HUES48 (cell line): ENCODE measurements around the gene TNIK.

ENCODE experiments used
- H3K27ac ChIP-seq: one replicate; pipeline ENCODE4 v1.7.0; 2013; ENCODE audit warnings: low read depth, low read length, inconsistent platforms
- H3K27me3 ChIP-seq: 2 replicates; pipeline ENCODE4 v1.6.1; 2013; ENCODE audit warnings: mild to moderate bottlenecking, low read length; ENCODE audit not compliant: control insufficient read depth, insufficient read depth
- H3K36me3 ChIP-seq: 2 replicates; pipeline ENCODE4 v1.6.1; 2013; ENCODE audit warnings: low read length; ENCODE audit not compliant: control insufficient read depth, insufficient read depth
- H3K4me1 ChIP-seq: 2 replicates; pipeline ENCODE4 v1.6.1; 2013; ENCODE audit warnings: mild to moderate bottlenecking, low read length; ENCODE audit not compliant: control insufficient read depth, insufficient read depth
- H3K4me3 ChIP-seq: 2 replicates; pipeline ENCODE4 v1.5.1; 2013; ENCODE audit warnings: mild to moderate bottlenecking, low read depth, low read length
- H3K9ac ChIP-seq: 2 replicates; pipeline ENCODE4 v1.6.1; 2013; ENCODE audit warnings: mild to moderate bottlenecking, low read depth, low read length, moderate library complexity
- H3K9me3 ChIP-seq: 2 replicates; pipeline ENCODE4 v1.6.1; 2013; ENCODE audit warnings: low read length; ENCODE audit not compliant: control insufficient read depth, insufficient read depth

The TNIK gene

GRCh38 chr3:171149526-171150116 is 310.6 kb downstream of the TNIK start:
- Histone ChIP-seq H3K9me3 (no peaks in the 10 kb centered on the region), H3K36me3 (no peaks in the 10 kb centered on the region), H3K27ac (no peak overlapping the region), H3K4me3 (no peak overlapping the region), H3K9ac (no peak overlapping the region), H3K27me3 (no peaks in the 10 kb centered on the region), H3K4me1 (no peaks in the 10 kb centered on the region)

GRCh38 chr3:171145798-171146197 is 314.4 kb downstream of the TNIK start:
- Histone ChIP-seq H3K27ac (no peak overlapping the region), H3K4me3 (no peak overlapping the region), H3K9ac (no peak overlapping the region), H3K36me3 (no peaks in the 10 kb centered on the region), H3K4me1 (no peaks in the 10 kb centered on the region), H3K27me3 (no peaks in the 10 kb centered on the region), H3K9me3 (no peaks in the 10 kb centered on the region)

- no peaks in the 10 kb centered on the region; the same call in 1 of the 2 replicates for H3K4me1 ChIP-seq
- H3K36me3 ChIP-seq: no peaks in the 10 kb centered on the region
- H3K27ac ChIP-seq: no peak overlapping the region
- H3K9me3 ChIP-seq: no peaks in the 10 kb centered on the region
- no peak overlapping the region for H3K4me3 ChIP-seq
- no peak overlapping the region for H3K9ac ChIP-seq
- H3K27me3 ChIP-seq: no peaks in the 10 kb centered on the region
These were observed 317.2 kb downstream of the TNIK start for GRCh38 chr3:171142985-171143384.

DNA sequence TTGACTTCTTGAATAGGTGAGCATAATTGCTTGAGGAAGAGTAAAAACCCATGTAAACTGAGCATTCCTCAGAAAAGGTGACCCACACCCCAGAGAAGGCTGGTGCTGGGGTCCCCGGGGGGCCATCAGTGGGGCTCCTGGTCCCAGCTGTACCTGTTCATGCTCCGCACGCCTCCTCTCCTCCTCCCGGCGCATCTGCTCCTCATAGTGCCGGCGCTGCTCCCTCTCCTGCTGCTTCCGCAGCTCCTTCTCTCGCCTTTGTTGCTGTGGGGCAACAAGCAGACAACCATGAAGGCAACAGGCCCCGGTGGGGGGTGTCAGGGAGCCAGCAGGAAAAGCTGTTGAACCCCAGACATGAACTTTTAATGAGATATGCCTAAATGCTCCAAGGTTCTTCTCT is 320.0 kb downstream of the TNIK start:
- Histone ChIP-seq H3K9ac (no peak overlapping the region), H3K4me3 (no peak overlapping the region), H3K36me3 (no peaks in the 10 kb centered on the region; the same call in 1 of the 2 replicates), H3K27ac (no peak overlapping the region), H3K9me3 (no peaks in the 10 kb centered on the region), H3K4me1 (no peaks in the 10 kb centered on the region; the same call in 1 of the 2 replicates), H3K27me3 (no peaks in the 10 kb centered on the region)

DNA sequence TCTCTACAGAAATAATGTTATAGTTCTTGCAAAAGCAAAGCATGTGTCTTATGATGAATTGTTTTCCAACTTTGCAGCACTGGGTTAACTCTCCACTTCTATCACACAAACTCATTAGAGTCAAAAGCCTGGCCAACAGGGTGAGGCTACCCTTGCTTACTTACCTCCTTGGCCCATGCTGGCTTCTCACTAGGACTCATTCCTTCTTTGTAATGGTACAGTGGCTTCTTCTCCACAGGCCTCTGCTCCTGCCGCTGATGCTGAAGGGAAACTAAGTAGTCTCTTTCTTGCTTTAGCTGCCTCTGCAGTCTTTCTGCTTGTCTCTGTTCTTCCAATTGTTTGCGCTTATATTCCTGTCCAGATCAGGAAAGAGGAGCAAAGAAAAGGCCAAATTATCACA is 322.2 kb downstream of the TNIK start:
- no peak overlapping the region for H3K27ac ChIP-seq
- no peaks in the 10 kb centered on the region; the same call in 1 of the 2 replicates for H3K36me3 ChIP-seq
- H3K27me3 ChIP-seq: no peaks in the 10 kb centered on the region
- no peak overlapping the region for H3K9ac ChIP-seq
- no peaks in the 10 kb centered on the region; the same call in 1 of the 2 replicates for H3K4me1 ChIP-seq
- H3K9me3 ChIP-seq: no peaks in the 10 kb centered on the region
- no peak overlapping the region for H3K4me3 ChIP-seq

DNA sequence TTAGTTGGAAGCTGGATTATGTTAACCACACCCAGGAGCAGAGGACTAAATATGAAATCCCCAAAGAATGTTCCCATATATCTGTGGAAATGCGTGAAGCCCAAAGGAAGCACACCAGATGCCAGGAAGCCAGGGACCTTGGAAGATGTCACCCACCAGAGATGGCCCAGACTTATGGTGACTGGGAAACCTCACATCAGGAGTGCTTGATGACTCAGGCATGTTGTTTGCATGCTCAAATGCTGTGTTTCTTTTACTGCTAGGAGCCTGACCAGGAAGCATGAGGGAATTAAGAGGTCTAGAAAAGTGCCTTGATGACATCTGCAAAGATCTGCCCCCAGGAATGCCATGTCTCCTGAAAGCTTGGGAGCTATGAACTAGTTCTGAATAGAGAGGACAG is 324.7 kb downstream of the TNIK start:
- no peaks in the 10 kb centered on the region for H3K27me3 ChIP-seq
- H3K4me3 ChIP-seq: no peak overlapping the region
- H3K36me3 ChIP-seq: no peaks in the 10 kb centered on the region; the same call in 1 of the 2 replicates
- no peak overlapping the region for H3K27ac ChIP-seq
- no peaks in the 10 kb centered on the region for H3K9me3 ChIP-seq
- no peak overlapping the region for H3K9ac ChIP-seq
- no peaks in the 10 kb centered on the region; the same call in 1 of the 2 replicates for H3K4me1 ChIP-seq

- no peak overlapping the region for H3K9ac ChIP-seq
- no peaks in the 10 kb centered on the region; the same call in 1 of the 2 replicates for H3K36me3 ChIP-seq
- H3K4me1 ChIP-seq: no peaks in the 10 kb centered on the region; the same call in 1 of the 2 replicates
- H3K27ac ChIP-seq: no peak overlapping the region
- H3K9me3 ChIP-seq: no peaks in the 10 kb centered on the region
- no peaks in the 10 kb centered on the region for H3K27me3 ChIP-seq
- no peak overlapping the region for H3K4me3 ChIP-seq
These were observed 326.2 kb downstream of the TNIK start for GRCh38 chr3:171133796-171134569.

DNA sequence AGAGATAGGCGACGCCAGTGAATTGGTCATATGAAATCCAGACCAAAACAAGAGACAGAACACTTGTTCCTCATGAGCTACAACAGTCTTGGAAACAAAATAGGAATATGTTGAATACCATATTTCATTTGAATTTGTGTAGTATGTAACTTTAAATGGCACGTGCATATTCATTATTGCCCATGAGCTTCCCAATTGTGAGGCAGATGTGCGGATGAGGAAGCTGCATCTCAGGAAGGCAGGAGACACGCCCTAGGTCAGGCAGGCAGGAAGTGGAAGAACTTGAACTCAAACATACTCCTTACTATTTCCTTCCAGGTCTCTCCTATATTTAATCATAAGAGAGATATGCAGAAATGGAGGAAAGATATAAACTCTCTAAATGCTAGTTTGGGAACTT is 326.9 kb downstream of the TNIK start:
- H3K4me1 ChIP-seq: no peaks in the 10 kb centered on the region; the same call in 1 of the 2 replicates
- no peaks in the 10 kb centered on the region for H3K27me3 ChIP-seq
- no peak overlapping the region for H3K4me3 ChIP-seq
- H3K9ac ChIP-seq: no peak overlapping the region
- no peaks in the 10 kb centered on the region; the same call in 1 of the 2 replicates for H3K36me3 ChIP-seq
- H3K27ac ChIP-seq: no peak overlapping the region
- no peaks in the 10 kb centered on the region for H3K9me3 ChIP-seq

DNA sequence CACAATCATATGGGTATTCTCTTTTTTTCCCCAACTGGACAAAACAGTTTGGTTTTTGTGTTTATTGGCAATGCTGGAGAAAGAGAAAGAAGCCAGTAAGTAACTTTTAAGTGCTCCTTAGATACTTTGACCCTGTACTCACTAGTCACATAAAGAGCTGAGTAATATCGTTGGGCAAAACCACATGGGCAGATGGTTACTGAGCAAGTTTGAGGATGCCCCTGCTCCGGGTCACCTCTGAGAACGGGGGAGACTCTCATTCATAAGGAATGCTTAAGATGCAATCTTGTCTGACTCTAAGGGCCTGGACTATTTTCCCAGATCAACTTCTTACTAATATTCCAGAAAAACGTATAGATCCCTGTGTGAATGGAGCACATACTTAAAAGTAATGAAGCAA is 327.3 kb downstream of the TNIK start:
- Histone ChIP-seq H3K4me3 (no peak overlapping the region), H3K9me3 (no peaks in the 10 kb centered on the region), H3K4me1 (no peaks in the 10 kb centered on the region), H3K27me3 (no peaks in the 10 kb centered on the region), H3K36me3 (no peaks in the 10 kb centered on the region; the same call in 1 of the 2 replicates), H3K27ac (no peak overlapping the region), H3K9ac (no peak overlapping the region)

- no peak overlapping the region for H3K27ac ChIP-seq
- H3K4me3 ChIP-seq: no peak overlapping the region
- no peaks in the 10 kb centered on the region for H3K9me3 ChIP-seq
- no peak overlapping the region for H3K9ac ChIP-seq
- H3K36me3 ChIP-seq: no peaks in the 10 kb centered on the region
- H3K4me1 ChIP-seq: no peaks in the 10 kb centered on the region
- no peaks in the 10 kb centered on the region for H3K27me3 ChIP-seq
These were observed 330.4 kb downstream of the TNIK start for GRCh38 chr3:171129827-171130226.

DNA sequence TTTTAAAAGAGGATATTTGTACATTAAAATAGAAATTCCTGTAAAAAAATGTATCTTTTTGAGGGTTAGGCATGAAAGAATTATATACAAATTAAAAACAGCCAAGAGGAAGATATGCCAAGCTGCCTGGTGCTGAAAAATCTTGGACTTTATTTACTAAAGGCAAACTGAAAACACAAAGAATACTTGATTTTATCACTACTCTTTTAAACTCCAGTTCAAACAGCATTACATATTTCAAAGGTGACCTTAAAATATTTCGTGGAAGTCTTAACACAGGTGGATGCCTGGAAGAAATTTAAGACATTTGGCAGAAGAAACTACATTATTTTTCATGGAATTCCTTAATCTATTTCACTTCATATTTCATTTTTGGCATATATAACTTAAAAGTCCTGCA is 332.6 kb downstream of the TNIK start:
- Histone ChIP-seq H3K4me3 (no peak overlapping the region), H3K27ac (no peak overlapping the region), H3K9me3 (no peaks in the 10 kb centered on the region), H3K4me1 (no peaks in the 10 kb centered on the region), H3K27me3 (no peaks in the 10 kb centered on the region), H3K9ac (no peak overlapping the region), H3K36me3 (no peaks in the 10 kb centered on the region)
